ENCODE results near the gene ATXN10.

GRCh38 chr22:45667486-45667885 lies 4.1 kb upstream of the ATXN10 start:
- no peak for TF ChIP-seq REST (IDR thresholded peaks at IDR 0.05; ENCODE audit: low read depth)
- no peak for TF ChIP-seq SP1 (IDR thresholded peaks at IDR 0.05; ENCODE audit: low read depth)
- TF ChIP-seq EZH2 (IDR thresholded peaks at IDR 0.05), result no peak
- no peak for TF ChIP-seq MAX (IDR thresholded peaks at IDR 0.05)
- no peak for TF ChIP-seq SIN3A (IDR thresholded peaks at IDR 0.05; ENCODE audit: low read depth)
- TF ChIP-seq YY1 (IDR thresholded peaks at IDR 0.05; ENCODE audit: extremely low read depth, insufficient replicate concordance, low read depth, low read length), result no peak
- TF ChIP-seq CTCF (IDR thresholded peaks at IDR 0.05 in 2 of 3, conservative IDR thresholded peaks at IDR 0.05 in 1 of 3; ENCODE audit: borderline replicate concordance in 1 of 3, insufficient read depth in 1 of 3, low read depth in 2 of 3, low read length in 2 of 3), result no peak
